Measurements from ENCODE around the gene NME3.

Gene NME3

DNA sequence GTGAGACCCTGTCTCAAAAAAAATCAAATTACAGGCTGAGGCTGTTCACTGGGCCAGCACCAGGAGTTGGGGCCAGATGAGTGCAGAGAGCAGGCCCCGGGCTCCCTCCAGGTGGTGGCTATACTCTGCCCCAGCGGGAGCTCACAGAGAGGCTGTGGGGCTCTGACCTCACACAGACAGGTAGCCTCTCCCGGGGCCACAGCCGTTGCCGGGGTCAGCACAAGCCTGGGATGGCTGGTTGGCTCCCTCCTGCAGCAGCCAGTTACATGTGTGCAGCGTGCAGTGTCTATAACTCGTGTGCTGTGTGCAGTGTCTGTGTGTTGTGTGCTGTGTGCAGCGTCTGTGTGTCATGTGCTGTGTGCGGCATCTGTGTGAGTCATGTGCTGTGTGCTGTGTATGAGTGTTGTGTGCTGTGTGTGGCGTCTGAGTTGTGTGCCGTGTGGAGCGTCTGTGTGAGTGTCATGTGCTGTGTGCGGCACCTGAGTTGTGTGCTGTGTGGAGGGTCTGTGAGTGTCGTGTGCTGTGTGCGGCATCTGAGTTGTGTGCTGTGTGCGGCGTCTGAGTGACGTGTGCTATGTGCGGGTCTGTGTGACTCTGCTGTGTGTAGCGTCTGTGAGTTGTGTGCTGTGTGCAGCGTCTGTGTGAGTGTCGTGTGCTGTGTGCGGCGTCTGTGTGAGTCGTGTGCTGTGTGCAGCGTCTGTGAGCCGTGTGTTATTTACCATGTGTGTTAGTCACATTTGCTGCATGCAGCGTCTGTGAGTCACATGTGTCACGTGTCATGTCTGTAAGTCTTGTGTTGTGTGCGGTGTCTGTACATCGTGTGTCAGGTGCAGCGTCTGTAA is 44.5 kb downstream of the NME3 start:
- DNase-seq (ENCODE audit: low read depth in 2 of 2): no peak

DNA sequence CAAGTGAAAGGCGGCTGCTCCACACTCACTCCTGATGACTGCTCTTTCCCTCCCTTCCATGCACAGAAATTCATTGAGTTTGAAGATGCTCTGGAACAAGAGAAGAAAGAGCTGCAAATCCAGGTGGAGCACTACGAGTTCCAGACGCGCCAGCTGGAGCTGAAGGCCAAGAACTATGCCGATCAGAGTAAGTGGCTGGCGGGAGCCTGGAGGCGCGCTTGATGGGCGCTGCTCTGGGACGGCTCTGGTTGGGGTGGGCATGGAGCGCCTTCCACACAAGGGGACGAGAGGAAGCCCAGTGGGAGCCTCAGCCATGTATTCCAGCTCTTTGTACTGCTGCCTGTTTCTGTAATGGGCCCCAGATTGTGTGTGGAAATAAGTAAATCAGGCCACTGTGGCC is 46.9 kb downstream of the NME3 start:
- no peak for DNase-seq (ENCODE audit: low read depth in 2 of 2)

DNA sequence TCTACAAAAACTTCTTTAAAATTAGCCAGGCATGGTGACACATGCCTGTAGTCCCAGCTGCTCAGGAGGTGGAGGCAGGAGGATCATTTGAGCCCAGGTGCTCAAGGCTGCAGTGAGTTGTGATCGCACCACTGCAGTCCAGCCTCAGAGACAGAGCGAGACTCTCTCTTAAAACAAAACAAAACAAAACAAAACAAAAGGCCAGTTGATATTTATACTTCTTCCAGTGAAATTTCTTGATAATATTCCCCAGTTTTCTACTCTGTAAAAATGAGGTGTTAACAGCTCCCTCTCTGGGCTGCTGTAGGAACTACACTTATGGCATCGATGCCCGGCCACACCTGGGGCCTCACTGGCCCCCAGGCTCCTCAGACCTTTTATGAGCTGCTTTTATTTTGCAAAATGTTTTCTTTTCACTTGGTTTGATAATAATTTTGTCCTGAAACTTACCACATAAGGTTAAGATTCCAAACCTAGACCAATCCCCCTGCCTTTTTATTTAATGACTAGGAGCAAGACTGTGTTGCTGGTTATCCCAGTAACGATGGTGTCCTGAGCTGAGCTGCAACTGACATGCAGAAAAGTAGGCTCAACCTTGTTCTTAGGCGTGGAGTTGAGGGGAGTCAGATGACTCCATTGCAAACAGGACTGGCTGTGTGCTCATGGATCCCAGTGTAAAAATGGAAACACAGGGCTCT is 47.7 kb downstream of the NME3 start:
- peak in 1 of 2 donors; percentile 28 for DNase-seq (ENCODE audit: low read depth in 2 of 2)

DNA sequence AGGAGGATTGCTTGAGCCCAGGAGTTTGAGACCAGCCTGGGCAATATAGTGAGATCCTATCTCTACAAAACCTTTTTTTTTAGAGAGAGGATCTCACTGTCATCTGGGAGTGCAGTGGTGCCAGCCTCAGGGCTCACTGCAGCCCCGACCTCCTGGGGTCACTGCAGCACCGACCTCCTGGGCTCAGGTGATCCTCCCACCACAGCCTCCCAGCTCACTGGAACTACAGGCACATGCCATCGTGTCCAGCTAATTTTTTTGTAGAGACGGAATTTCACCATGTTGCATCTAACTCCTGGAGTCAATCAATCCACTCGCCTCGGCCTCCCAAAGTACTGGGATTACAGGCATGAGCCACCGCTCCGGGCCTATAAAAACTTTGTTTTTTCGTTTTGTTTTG is 50.0 kb downstream of the NME3 start:
- no peak for DNase-seq (ENCODE audit: low read depth in 2 of 2)

All from stimulated activated CD8-positive, alpha-beta memory T cell treated with anti-CD3 and anti-CD28 coated beads, Interleukin-7, amount 100 ng/mL, for 1 hour (primary cell).